Astrocyte (in vitro differentiated cells and primary cell): ENCODE measurements around the gene RPL13.

Experiments used
- EZH2 ChIP-seq: IDR thresholded peaks from 2 replicates; pipeline ENCODE4 v1.6.1; 2012; ENCODE audit warnings: mild to moderate bottlenecking, low read length, inconsistent platforms; ENCODE audit not compliant: insufficient read depth
- TF ChIP-seq, protein P1 (sequence below): IDR thresholded peaks from 2 replicates; pipeline ENCODE4 v1.5.1; 2011; ENCODE audit warnings: low read depth, mild to moderate bottlenecking, inconsistent platforms, low read length, moderate library complexity; ENCODE audit not compliant: insufficient read depth

DNA sequence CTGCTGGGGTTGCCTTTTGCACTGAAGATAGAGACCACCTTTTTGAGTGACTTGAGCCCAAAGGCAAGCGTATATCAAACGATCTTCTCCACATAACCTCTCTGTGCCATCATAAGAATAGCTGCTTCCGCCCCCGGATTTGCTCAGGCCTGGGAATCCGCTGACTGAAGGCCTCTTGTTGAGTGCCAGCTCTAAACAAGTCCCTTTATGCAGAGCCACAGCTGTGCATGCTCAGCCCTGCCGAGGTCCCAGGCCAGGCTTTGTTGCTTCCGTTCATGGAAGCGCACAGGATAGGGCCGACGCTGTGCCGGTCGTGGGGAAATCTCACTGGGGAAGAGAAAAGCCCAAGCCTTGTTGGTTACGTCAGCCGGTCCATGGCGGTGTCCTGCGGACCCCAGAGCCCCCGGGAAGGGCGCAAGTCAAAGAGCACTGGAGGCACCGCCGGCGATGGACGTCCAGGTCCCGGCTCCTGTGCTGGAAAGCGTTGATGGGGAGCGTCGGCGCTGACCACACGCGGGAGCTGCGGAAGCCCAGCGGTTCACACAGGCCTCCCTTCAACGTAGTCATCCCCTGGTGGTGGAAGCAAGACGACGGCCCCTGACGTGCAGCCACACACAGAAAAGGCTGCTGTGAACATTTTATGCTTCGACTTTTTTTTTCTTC is 23.5 kb upstream of the RPL13 start:
- TF ChIP-seq EZH2, result no peak
- TF ChIP-seq, protein P1, sequence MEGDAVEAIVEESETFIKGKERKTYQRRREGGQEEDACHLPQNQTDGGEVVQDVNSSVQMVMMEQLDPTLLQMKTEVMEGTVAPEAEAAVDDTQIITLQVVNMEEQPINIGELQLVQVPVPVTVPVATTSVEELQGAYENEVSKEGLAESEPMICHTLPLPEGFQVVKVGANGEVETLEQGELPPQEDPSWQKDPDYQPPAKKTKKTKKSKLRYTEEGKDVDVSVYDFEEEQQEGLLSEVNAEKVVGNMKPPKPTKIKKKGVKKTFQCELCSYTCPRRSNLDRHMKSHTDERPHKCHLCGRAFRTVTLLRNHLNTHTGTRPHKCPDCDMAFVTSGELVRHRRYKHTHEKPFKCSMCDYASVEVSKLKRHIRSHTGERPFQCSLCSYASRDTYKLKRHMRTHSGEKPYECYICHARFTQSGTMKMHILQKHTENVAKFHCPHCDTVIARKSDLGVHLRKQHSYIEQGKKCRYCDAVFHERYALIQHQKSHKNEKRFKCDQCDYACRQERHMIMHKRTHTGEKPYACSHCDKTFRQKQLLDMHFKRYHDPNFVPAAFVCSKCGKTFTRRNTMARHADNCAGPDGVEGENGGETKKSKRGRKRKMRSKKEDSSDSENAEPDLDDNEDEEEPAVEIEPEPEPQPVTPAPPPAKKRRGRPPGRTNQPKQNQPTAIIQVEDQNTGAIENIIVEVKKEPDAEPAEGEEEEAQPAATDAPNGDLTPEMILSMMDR, result no peak
